NCI-H2227 treated with DMSO at 0.1 percent for 48 hours (cell line): Measurements from ENCODE around the gene OR1E2.
"Not testable (repeated sequence)": the region's sequence is repeated elsewhere in the genome, so short reads cannot be mapped to it uniquely, and the experiment has no call there.

Experiments
- DNase-seq: peaks from one replicate; lab custom pipeline; 2025; lab: John Stamatoyannopoulos, UW

The OR1E2 gene

GRCh38 chr17:3433741-3434140, at the start of gene OR1E2:
OR1E2 (minus strand) TSS chr17:3433841; CDS start chr17:3433841, 0 bp downstream.
- no peak for DNase-seq

GRCh38 chr17:3482852-3483251, 49.2 kb upstream of the OR1E2 start:
- DNase-seq: no peak

- DNase-seq: no peak
These were observed 46.3 kb upstream of the OR1E2 start for GRCh38 chr17:3479988-3480387.

- DNase-seq: no peak
These were observed 42.4 kb upstream of the OR1E2 start, which contains the start of gene ASPA for GRCh38 chr17:3475812-3476610. ASPA (plus strand) TSS chr17:3475997; CDS start chr17:3476160, 163 bp downstream.

- no peak for DNase-seq
These were observed 41.6 kb upstream of the OR1E2 start for GRCh38 chr17:3475251-3475685.

- DNase-seq: no peak
These were observed 40.6 kb upstream of the OR1E2 start for GRCh38 chr17:3474212-3474611.

GRCh38 chr17:3472137-3472536, 38.5 kb upstream of the OR1E2 start:
- DNase-seq: no peak

- DNase-seq: no peak
These were observed 38.0 kb upstream of the OR1E2 start, which contains the start of gene SPATA22 for GRCh38 chr17:3471599-3471998. SPATA22 (minus strand) TSS chr17:3471819; CDS start chr17:3469325, 2,494 bp downstream.

- no peak for DNase-seq
These were observed 35.9 kb upstream of the OR1E2 start for GRCh38 chr17:3469529-3469928.

GRCh38 chr17:3466355-3466754, 32.7 kb upstream of the OR1E2 start:
- DNase-seq: not testable (repeated sequence)

GRCh38 chr17:3448059-3448665, 14.5 kb upstream of the OR1E2 start:
- no peak for DNase-seq

- no peak for DNase-seq
These were observed 14.0 kb upstream of the OR1E2 start for GRCh38 chr17:3447625-3448024.

GRCh38 chr17:3440451-3440850, 6.8 kb upstream of the OR1E2 start:
- DNase-seq: no peak

GRCh38 chr17:3438368-3438767, 4.7 kb upstream of the OR1E2 start:
- no peak for DNase-seq

GRCh38 chr17:3433215-3433614, 426 bp downstream of the OR1E2 start:
- DNase-seq: not testable (repeated sequence)

- no peak for DNase-seq
These were observed 15.4 kb downstream of the OR1E2 start for GRCh38 chr17:3418222-3418621.

- no peak for DNase-seq
These were observed 18.0 kb downstream of the OR1E2 start for GRCh38 chr17:3415610-3416009.

GRCh38 chr17:3412216-3412615, 21.4 kb downstream of the OR1E2 start:
- DNase-seq: not testable (repeated sequence)

GRCh38 chr17:3411070-3411469, 22.6 kb downstream of the OR1E2 start, which contains the start of gene OR3A3:
OR3A3 (plus strand) TSS chr17:3411370.
- DNase-seq: no peak

- not testable (repeated sequence) for DNase-seq
These were observed 29.8 kb downstream of the OR1E2 start for GRCh38 chr17:3403856-3404255.

GRCh38 chr17:3401786-3402185, 31.9 kb downstream of the OR1E2 start:
- no peak for DNase-seq

- no peak for DNase-seq
These were observed 33.6 kb downstream of the OR1E2 start for GRCh38 chr17:3400055-3400454.

GRCh38 chr17:3398310-3398709, 35.3 kb downstream of the OR1E2 start, which contains the start of gene OR1E1:
OR1E1 (minus strand) TSS chr17:3398410; CDS start chr17:3398410, 0 bp downstream.
- DNase-seq: no peak
